ENCODE results near the gene ADM2. TPM values are rescaled to one million over a fixed set of nuclear protein-coding genes. Genes with fewer than 3 reads are reported as not detected.

Gene ADM2
- total and polyA plus RNA-seq, 4 donors = 0.06 to 0.15 (median 0.11) TPM

GRCh38 chr22:50438305-50439275, 42.8 kb upstream of the ADM2 start:
- no peak overlapping the region for H3K27ac ChIP-seq (ENCODE audit: low read depth, low read length)
- WGBS (ENCODE audit: insufficient coverage) = 91% methylated on average over 34 of the region's 34 CpGs

GRCh38 chr22:50439314-50439870, 42.0 kb upstream of the ADM2 start:
- Histone ChIP-seq H3K27ac (ENCODE audit: low read depth, low read length) (no peak overlapping the region), H3K4me3 (ENCODE audit: low read depth, low read length) (no peak overlapping the region), H3K27me3 (ENCODE audit: control insufficient read depth, insufficient read depth, low read length) (no peaks in the 10 kb centered on the region), H3K9me3 (ENCODE audit: control insufficient read depth, insufficient read depth, low read length) (no peaks in the 10 kb centered on the region), H3K4me1 (ENCODE audit: control insufficient read depth, insufficient read depth, low read length) (no peaks in the 10 kb centered on the region), H3K36me3 (ENCODE audit: control insufficient read depth, insufficient read depth, low read length) (peaks cover 95% of the 10 kb centered on the region)
- 90% methylated on average over 16 of the region's 17 CpGs for WGBS (ENCODE audit: insufficient coverage)
- no peak for DNase-seq (ENCODE audit: low read depth in 4 of 6, low spot score in 6 of 6)

More at GRCh38 chr22:50438305-50439275, 42.8 kb upstream of the ADM2 start:
- no peaks in the 10 kb centered on the region for H3K4me1 ChIP-seq (ENCODE audit: control insufficient read depth, insufficient read depth, low read length)
- no peak for DNase-seq (ENCODE audit: low read depth in 4 of 6, low spot score in 6 of 6)
- no peaks in the 10 kb centered on the region for H3K27me3 ChIP-seq (ENCODE audit: control insufficient read depth, insufficient read depth, low read length)
- H3K9me3 ChIP-seq (ENCODE audit: control insufficient read depth, insufficient read depth, low read length) = no peaks in the 10 kb centered on the region
- peaks cover 89% of the 10 kb centered on the region for H3K36me3 ChIP-seq (ENCODE audit: control insufficient read depth, insufficient read depth, low read length)
- no peak overlapping the region for H3K4me3 ChIP-seq (ENCODE audit: low read depth, low read length)

GRCh38 chr22:50439871-50440331, 41.4 kb upstream of the ADM2 start:
- H3K27ac ChIP-seq (ENCODE audit: low read depth, low read length) = no peak overlapping the region

GRCh38 chr22:50440544-50441249, 40.6 kb upstream of the ADM2 start:
- WGBS (ENCODE audit: insufficient coverage) = 85% methylated on average over 20 of the region's 26 CpGs
- Histone ChIP-seq H3K27ac (ENCODE audit: low read depth, low read length) (no peak overlapping the region), H3K36me3 (ENCODE audit: control insufficient read depth, insufficient read depth, low read length) (peaks cover 92% of the 10 kb centered on the region), H3K27me3 (ENCODE audit: control insufficient read depth, insufficient read depth, low read length) (no peaks in the 10 kb centered on the region), H3K9me3 (ENCODE audit: control insufficient read depth, insufficient read depth, low read length) (no peaks in the 10 kb centered on the region), H3K4me1 (ENCODE audit: control insufficient read depth, insufficient read depth, low read length) (peaks cover 9% of the 10 kb centered on the region), H3K4me3 (ENCODE audit: low read depth, low read length) (no peak overlapping the region)
- DNase-seq (ENCODE audit: low read depth in 4 of 6, low spot score in 6 of 6) = no peak

More at GRCh38 chr22:50439871-50440331, 41.4 kb upstream of the ADM2 start:
- WGBS (ENCODE audit: insufficient coverage) = 80% methylated on average over 10 of the region's 10 CpGs
- Histone ChIP-seq H3K27me3 (ENCODE audit: control insufficient read depth, insufficient read depth, low read length) (no peaks in the 10 kb centered on the region), H3K4me1 (ENCODE audit: control insufficient read depth, insufficient read depth, low read length) (peaks cover 3% of the 10 kb centered on the region), H3K4me3 (ENCODE audit: low read depth, low read length) (no peak overlapping the region), H3K9me3 (ENCODE audit: control insufficient read depth, insufficient read depth, low read length) (no peaks in the 10 kb centered on the region), H3K36me3 (ENCODE audit: control insufficient read depth, insufficient read depth, low read length) (peaks cover 92% of the 10 kb centered on the region)
- no peak for DNase-seq (ENCODE audit: low read depth in 4 of 6, low spot score in 6 of 6)

- no peak overlapping the region for H3K4me3 ChIP-seq (ENCODE audit: low read depth, low read length)
- no peaks in the 10 kb centered on the region for H3K27me3 ChIP-seq (ENCODE audit: control insufficient read depth, insufficient read depth, low read length)
- H3K36me3 ChIP-seq (ENCODE audit: control insufficient read depth, insufficient read depth, low read length) = peaks cover 92% of the 10 kb centered on the region
- no peaks in the 10 kb centered on the region for H3K9me3 ChIP-seq (ENCODE audit: control insufficient read depth, insufficient read depth, low read length)
- DNase-seq (ENCODE audit: low read depth in 4 of 6, low spot score in 6 of 6) = no peak
- peaks cover 10% of the 10 kb centered on the region for H3K4me1 ChIP-seq (ENCODE audit: control insufficient read depth, insufficient read depth, low read length)
- no peak overlapping the region for H3K27ac ChIP-seq (ENCODE audit: low read depth, low read length)
- WGBS (ENCODE audit: insufficient coverage) = 89% methylated on average over 15 of the region's 17 CpGs
Measured at GRCh38 chr22:50441428-50441993, 39.8 kb upstream of the ADM2 start.

- no peak overlapping the region for H3K4me3 ChIP-seq (ENCODE audit: low read depth, low read length)
- no peaks in the 10 kb centered on the region for H3K9me3 ChIP-seq (ENCODE audit: control insufficient read depth, insufficient read depth, low read length)
- H3K27me3 ChIP-seq (ENCODE audit: control insufficient read depth, insufficient read depth, low read length) = no peaks in the 10 kb centered on the region
- no peak overlapping the region for H3K27ac ChIP-seq (ENCODE audit: low read depth, low read length)
- DNase-seq (ENCODE audit: low read depth in 4 of 6, low spot score in 6 of 6) = no peak
- 89% methylated on average over 9 of the region's 15 CpGs for WGBS (ENCODE audit: insufficient coverage)
- peaks cover 92% of the 10 kb centered on the region for H3K36me3 ChIP-seq (ENCODE audit: control insufficient read depth, insufficient read depth, low read length)
- H3K4me1 ChIP-seq (ENCODE audit: control insufficient read depth, insufficient read depth, low read length) = peaks cover 10% of the 10 kb centered on the region
Measured at GRCh38 chr22:50443197-50443596, 38.1 kb upstream of the ADM2 start.

GRCh38 chr22:50443801-50444625, 37.3 kb upstream of the ADM2 start:
- no peaks in the 10 kb centered on the region for H3K9me3 ChIP-seq (ENCODE audit: control insufficient read depth, insufficient read depth, low read length)
- no peak overlapping the region for H3K4me3 ChIP-seq (ENCODE audit: low read depth, low read length)
- no peak for DNase-seq (ENCODE audit: low read depth in 4 of 6, low spot score in 6 of 6)
- 82% methylated on average over 17 of the region's 28 CpGs for WGBS (ENCODE audit: insufficient coverage)
- H3K27ac ChIP-seq (ENCODE audit: low read depth, low read length) = no peak overlapping the region
- H3K27me3 ChIP-seq (ENCODE audit: control insufficient read depth, insufficient read depth, low read length) = no peaks in the 10 kb centered on the region
- peaks cover 92% of the 10 kb centered on the region for H3K36me3 ChIP-seq (ENCODE audit: control insufficient read depth, insufficient read depth, low read length)
- H3K4me1 ChIP-seq (ENCODE audit: control insufficient read depth, insufficient read depth, low read length) = peaks cover 10% of the 10 kb centered on the region

- H3K36me3 ChIP-seq (ENCODE audit: control insufficient read depth, insufficient read depth, low read length) = peaks cover 92% of the 10 kb centered on the region
- no peak overlapping the region for H3K27ac ChIP-seq (ENCODE audit: low read depth, low read length)
- H3K9me3 ChIP-seq (ENCODE audit: control insufficient read depth, insufficient read depth, low read length) = no peaks in the 10 kb centered on the region
- WGBS (ENCODE audit: insufficient coverage) = 83% methylated on average over 4 of the region's 5 CpGs
- H3K27me3 ChIP-seq (ENCODE audit: control insufficient read depth, insufficient read depth, low read length) = no peaks in the 10 kb centered on the region
- DNase-seq (ENCODE audit: low read depth in 4 of 6, low spot score in 6 of 6) = no peak
- H3K4me3 ChIP-seq (ENCODE audit: low read depth, low read length) = no peak overlapping the region
- H3K4me1 ChIP-seq (ENCODE audit: control insufficient read depth, insufficient read depth, low read length) = peaks cover 10% of the 10 kb centered on the region
Measured at GRCh38 chr22:50444663-50445062, 36.7 kb upstream of the ADM2 start.

All from spinal cord (tissue), 10 donors.